ENCODE results near the gene CMTM3. TPM values are rescaled to one million over a fixed set of nuclear protein-coding genes. Genes with fewer than 3 reads are reported as not detected.
A peak's percentile ranks its signal among the peaks of the same experiment; 100 is the strongest.

The CMTM3 gene
- total and polyA plus RNA-seq, 9 of the 15 experiments (the other 6 are each of a cell fraction or from before 2014, with no cell fraction given): 4.6 to 33.4 (median 17.5) TPM

- TF ChIP-seq UBTF (IDR thresholded peaks at IDR 0.05; ENCODE audit: borderline replicate concordance in 1 of 2, low read depth in 2 of 2, low read length in 2 of 2): 0 out of 4 replicates have a peak, but pooled peaks of 1 of the 2 experiments have one; percentile 11
- TF ChIP-seq CBFA2T3 (IDR thresholded peaks at IDR 0.05): peak; percentile 39; the same call in 1 of the 2 replicates
- TF ChIP-seq DMBX1 (CRISPR knock-in tag; IDR thresholded peaks at IDR 0.05; ENCODE audit: borderline replicate concordance): peak; percentile 38; the same call in 1 of the 2 replicates
- TF ChIP-seq ZBTB9 (CRISPR knock-in tag; IDR thresholded peaks at IDR 0.05): no peak
- TF ChIP-seq KAT7 (CRISPR knock-in tag; IDR thresholded peaks at IDR 0.05; ENCODE audit: borderline replicate concordance): no peak
- no peak for TF ChIP-seq BCL6 (CRISPR knock-in tag; IDR thresholded peaks at IDR 0.05)
- no peak for TF ChIP-seq ZBTB7A (IDR thresholded peaks at IDR 0.05; ENCODE audit: borderline replicate concordance, control insufficient read depth, low read depth, low read length)
- 0 out of 2 replicates have a peak, but pooled peaks have one; percentile 2 for TF ChIP-seq REST (IDR thresholded peaks at IDR 0.05; ENCODE audit: borderline replicate concordance)
- TF ChIP-seq REST (CRISPR knock-in tag; IDR thresholded peaks at IDR 0.05; ENCODE audit: low read depth): no peak
- TF ChIP-seq NCOA1 (IDR thresholded peaks at IDR 0.05; ENCODE audit: low read depth): no peak
- no peak for TF ChIP-seq PTBP1 (IDR thresholded peaks at IDR 0.05; ENCODE audit: low read depth, low read length)
- no peak for TF ChIP-seq IFI16 (CRISPR knock-in tag; IDR thresholded peaks at IDR 0.05)
- no peak for TF ChIP-seq CHD2 (IDR thresholded peaks at IDR 0.05; ENCODE audit: low read depth, low read length)
- peak; percentile 46 for TF ChIP-seq MEIS2 (IDR thresholded peaks at IDR 0.05; ENCODE audit: partially characterized antibody)
These were observed 15.3 kb downstream of the CMTM3 start (continued) for GRCh38 chr16:66619534-66620428.
